ENCODE results near the gene ACACA. TPM values are rescaled to one million over a fixed set of nuclear protein-coding genes. Genes with fewer than 3 reads are reported as not detected.

ACACA gene
- total and polyA plus RNA-seq, 2 donors from 2014 or later: 13.8 to 34.9 TPM

DNA sequence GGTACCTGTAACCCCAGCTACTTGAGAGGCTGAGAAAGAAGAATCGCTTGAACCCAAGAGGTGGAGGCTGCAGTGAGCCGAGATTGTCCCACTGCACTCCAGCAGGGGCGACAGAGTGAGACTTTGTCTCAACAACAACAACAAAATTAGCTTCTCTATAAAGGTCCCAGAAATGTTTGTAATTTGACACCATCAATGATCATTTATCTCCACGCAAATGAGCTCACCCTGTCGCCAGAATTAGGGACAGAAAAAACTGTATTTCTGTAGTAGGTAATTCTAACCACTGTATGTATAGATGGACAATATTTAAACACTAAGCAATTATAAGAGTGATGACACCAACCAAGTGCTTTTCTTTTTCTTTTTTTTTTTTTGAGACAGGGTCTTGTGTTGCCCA is 20.2 kb downstream of the ACACA start:
- TF ChIP-seq, protein P1, sequence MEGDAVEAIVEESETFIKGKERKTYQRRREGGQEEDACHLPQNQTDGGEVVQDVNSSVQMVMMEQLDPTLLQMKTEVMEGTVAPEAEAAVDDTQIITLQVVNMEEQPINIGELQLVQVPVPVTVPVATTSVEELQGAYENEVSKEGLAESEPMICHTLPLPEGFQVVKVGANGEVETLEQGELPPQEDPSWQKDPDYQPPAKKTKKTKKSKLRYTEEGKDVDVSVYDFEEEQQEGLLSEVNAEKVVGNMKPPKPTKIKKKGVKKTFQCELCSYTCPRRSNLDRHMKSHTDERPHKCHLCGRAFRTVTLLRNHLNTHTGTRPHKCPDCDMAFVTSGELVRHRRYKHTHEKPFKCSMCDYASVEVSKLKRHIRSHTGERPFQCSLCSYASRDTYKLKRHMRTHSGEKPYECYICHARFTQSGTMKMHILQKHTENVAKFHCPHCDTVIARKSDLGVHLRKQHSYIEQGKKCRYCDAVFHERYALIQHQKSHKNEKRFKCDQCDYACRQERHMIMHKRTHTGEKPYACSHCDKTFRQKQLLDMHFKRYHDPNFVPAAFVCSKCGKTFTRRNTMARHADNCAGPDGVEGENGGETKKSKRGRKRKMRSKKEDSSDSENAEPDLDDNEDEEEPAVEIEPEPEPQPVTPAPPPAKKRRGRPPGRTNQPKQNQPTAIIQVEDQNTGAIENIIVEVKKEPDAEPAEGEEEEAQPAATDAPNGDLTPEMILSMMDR (IDR thresholded peaks at IDR 0.05; ENCODE audit: borderline replicate concordance, extremely low read depth, insufficient read depth): no peak
- intact Hi-C loops (cut with DNase I): no loop called here
- no peak for FAIRE-seq

DNA sequence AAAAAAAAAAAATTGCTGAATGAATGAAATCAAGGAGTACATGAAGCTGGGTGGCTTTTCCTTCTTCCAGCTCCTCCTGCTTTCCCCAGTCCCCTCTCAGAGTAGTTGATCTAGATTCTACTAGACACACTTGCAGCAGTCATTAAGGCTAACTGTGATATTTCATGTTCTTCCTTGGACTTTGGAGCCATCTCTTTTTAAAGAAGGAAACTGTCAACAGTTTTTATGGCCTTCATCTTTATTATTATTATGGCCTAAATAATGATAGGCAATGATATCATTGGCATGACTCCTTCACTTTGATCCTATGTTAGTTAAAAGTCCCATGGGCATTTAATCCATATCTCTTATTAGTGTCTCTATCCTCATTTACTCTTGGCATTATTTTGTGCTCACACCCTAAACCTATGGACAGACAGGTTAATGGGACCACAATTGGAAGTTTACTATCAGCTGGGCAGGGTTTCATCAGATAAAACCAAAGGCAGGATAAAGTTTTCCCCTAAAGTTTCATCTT is 21.1 kb downstream of the ACACA start:
- H3K4me3 ChIP-seq (ENCODE audit: low read length in 3 of 3): no peak overlapping the region
- intact Hi-C loops (cut with DNase I): no loop called here
- no peak for FAIRE-seq
- DNase-seq: no peak
- no peak overlapping the region for H3K9ac ChIP-seq (ENCODE audit: low read length in 3 of 3)
- no peaks in the 10 kb centered on the region for H3K4me1 ChIP-seq (ENCODE audit: control insufficient read depth in 2 of 3, insufficient read depth in 2 of 3, low read depth in 1 of 3, low read length in 3 of 3)
- H3K9me3 ChIP-seq (ENCODE audit: control insufficient read depth in 2 of 3, insufficient read depth in 1 of 3, low read length in 3 of 3): no peaks in the 10 kb centered on the region
- no peak overlapping the region for H3K27ac ChIP-seq (ENCODE audit: low read depth in 2 of 2, low read length in 2 of 2)
- TF ChIP-seq, protein P1 (IDR thresholded peaks at IDR 0.05; ENCODE audit: borderline replicate concordance, extremely low read depth, insufficient read depth): no peak
- H3K36me3 ChIP-seq (ENCODE audit: control insufficient read depth in 2 of 3, insufficient read depth in 3 of 3, low read length in 3 of 3): no peaks in the 10 kb centered on the region
- no peaks in the 10 kb centered on the region for H3K27me3 ChIP-seq (ENCODE audit: control insufficient read depth, insufficient read depth, low read length)

More for the DNA sequence above, 20.2 kb downstream of the ACACA start:
- Histone ChIP-seq H3K4me1 (ENCODE audit: control insufficient read depth in 2 of 3, insufficient read depth in 2 of 3, low read depth in 1 of 3, low read length in 3 of 3) (peaks cover 0 to under 1% (median 0%) of the 10 kb centered on the region in 3 donors), H3K9me3 (ENCODE audit: control insufficient read depth in 2 of 3, insufficient read depth in 1 of 3, low read length in 3 of 3) (no peaks in the 10 kb centered on the region), H3K9ac (ENCODE audit: low read length in 3 of 3) (no peak overlapping the region), H3K27ac (ENCODE audit: low read depth in 2 of 2, low read length in 2 of 2) (no peak overlapping the region), H3K4me3 (ENCODE audit: low read length in 3 of 3) (no peak overlapping the region), H3K36me3 (ENCODE audit: control insufficient read depth in 2 of 3, insufficient read depth in 3 of 3, low read length in 3 of 3) (no peaks in the 10 kb centered on the region), H3K27me3 (ENCODE audit: control insufficient read depth, insufficient read depth, low read length) (no peaks in the 10 kb centered on the region)
- DNase-seq: no peak

DNA sequence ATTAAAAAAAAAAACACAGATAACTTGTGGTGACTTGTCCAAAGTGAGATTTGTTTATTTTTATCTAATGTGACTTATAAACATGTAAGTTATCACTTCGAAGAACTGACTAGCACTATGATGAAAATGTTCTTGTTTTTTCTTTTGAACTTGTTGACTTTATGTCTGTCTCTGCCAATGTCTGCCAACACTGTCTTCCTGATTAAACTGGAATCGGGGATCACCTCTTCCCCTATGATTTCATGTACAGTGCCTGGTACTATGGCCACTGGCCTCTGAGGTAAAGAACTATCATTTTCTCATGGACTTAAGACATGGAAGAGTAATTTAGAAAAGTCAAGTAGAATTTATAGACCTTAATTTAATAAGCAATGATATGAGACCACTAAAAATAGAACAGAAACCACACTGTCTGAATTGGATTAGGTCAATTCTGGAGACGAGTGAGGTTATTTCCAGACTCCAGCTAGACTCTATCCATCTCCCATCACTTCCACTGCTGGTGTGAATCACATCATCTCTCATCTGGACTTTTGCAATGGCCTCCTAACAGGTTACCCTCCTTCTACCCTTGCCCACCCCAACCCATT is 22.0 kb downstream of the ACACA start:
- no peak for FAIRE-seq
- TF ChIP-seq, protein P1 (IDR thresholded peaks at IDR 0.05; ENCODE audit: borderline replicate concordance, extremely low read depth, insufficient read depth): no peak
- intact Hi-C loops (cut with DNase I): no loop called here
- Histone ChIP-seq H3K4me1 (ENCODE audit: control insufficient read depth in 2 of 3, insufficient read depth in 2 of 3, low read depth in 1 of 3, low read length in 3 of 3) (no peaks in the 10 kb centered on the region), H3K9me3 (ENCODE audit: control insufficient read depth in 2 of 3, insufficient read depth in 1 of 3, low read length in 3 of 3) (no peaks in the 10 kb centered on the region), H3K9ac (ENCODE audit: low read length in 3 of 3) (no peak overlapping the region), H3K4me3 (ENCODE audit: low read length in 3 of 3) (no peak overlapping the region), H3K36me3 (ENCODE audit: control insufficient read depth in 2 of 3, insufficient read depth in 3 of 3, low read length in 3 of 3) (no peaks in the 10 kb centered on the region), H3K27ac (ENCODE audit: low read depth in 2 of 2, low read length in 2 of 2) (no peak overlapping the region), H3K27me3 (ENCODE audit: control insufficient read depth, insufficient read depth, low read length) (no peaks in the 10 kb centered on the region)
- no peak for DNase-seq

Data from kidney (tissue), 14 donors.